HG02798 (cell line): ENCODE results near the gene PERM1.
"Not testable (repeated sequence)": the region's sequence is repeated elsewhere in the genome, so short reads cannot be mapped to it uniquely, and the experiment has no call there.

Source experiments
- ATAC-seq: cut with Tn5 transposase; IDR thresholded peaks from one replicate; pipeline ENCODE4 v1.9.1; 2021; ENCODE audit warnings: mild to moderate bottlenecking; ENCODE audit not compliant: unreplicated experiment, poor library complexity

Gene PERM1

DNA sequence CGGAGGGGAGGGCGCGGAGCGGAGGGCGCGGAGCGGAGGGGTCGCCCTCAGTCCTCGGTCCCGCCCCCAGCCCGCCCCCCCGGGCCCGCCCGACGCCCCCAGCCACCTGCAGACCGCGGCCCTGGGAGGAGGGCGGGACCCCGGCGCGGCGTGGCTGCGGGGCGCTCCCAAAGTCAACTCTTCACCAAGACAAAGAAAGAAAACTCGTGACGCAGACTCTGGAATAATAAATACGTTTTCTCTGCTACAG, 16.8 kb upstream of the PERM1 start:
- no peak for ATAC-seq

DNA sequence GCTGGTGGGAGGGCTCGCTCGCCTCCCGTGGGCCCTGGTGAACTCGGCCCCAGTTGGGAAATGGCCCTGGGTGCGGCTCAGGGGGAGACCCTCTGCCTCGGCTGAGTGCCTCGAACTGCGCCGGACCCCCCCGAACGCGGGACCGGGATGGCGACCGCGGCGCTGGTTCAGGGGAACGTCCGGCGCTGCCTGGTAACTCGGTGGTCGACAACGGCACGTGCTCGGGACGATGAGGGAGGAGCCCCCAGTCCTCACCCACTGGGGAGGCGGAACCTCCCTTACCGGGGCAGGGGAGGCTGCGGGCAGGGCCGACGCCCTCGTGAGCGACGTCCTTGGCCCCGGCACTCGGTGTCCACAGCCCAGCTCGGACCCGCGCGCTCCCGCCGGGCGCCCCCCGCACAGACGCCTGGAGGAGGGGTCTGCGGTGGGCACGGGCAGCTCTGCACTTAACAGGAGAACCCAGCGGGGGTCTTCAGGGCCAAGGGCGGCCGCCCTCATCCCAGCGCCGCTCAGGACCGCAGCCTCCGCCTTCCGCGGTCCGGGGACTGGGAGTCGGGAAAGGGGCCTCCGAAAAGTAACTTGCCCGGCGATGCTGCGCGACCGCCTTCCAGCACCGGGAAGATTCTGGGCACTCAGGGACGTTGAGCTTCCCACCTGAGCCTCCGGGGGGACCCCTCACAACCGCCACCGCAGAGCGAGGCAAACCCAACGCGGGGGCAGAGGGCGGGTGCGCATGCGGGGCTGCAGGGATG, 16.3 kb upstream of the PERM1 start:
- ATAC-seq: no peak

- no peak for ATAC-seq
Observed at GRCh38 chr1:997713-997992, 15.8 kb upstream of the PERM1 start.

- ATAC-seq: no peak
Observed at GRCh38 chr1:996851-997712, 15.2 kb upstream of the PERM1 start.

GRCh38 chr1:995665-996633, 14.1 kb upstream of the PERM1 start:
- ATAC-seq: no peak

DNA sequence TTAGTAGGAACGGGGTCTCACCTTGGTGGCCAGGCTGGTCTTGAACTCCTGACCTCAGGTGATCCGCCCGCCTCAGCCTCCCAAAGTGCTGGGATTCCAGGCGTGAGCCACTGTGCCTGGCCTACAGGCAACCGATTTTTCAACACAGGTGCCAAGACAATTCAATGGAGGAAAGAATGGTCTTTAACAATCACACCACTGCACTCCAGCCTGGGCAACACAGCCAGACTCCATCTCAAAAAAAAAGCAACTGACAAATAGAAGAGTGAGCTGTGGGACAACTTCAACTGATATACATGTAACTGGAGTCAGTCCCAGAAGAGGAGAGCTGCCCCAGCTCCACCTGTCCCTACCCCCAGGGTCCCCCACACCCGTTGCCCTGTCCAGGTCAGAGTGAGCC, 12.7 kb upstream of the PERM1 start:
- ATAC-seq: not testable (repeated sequence)

DNA sequence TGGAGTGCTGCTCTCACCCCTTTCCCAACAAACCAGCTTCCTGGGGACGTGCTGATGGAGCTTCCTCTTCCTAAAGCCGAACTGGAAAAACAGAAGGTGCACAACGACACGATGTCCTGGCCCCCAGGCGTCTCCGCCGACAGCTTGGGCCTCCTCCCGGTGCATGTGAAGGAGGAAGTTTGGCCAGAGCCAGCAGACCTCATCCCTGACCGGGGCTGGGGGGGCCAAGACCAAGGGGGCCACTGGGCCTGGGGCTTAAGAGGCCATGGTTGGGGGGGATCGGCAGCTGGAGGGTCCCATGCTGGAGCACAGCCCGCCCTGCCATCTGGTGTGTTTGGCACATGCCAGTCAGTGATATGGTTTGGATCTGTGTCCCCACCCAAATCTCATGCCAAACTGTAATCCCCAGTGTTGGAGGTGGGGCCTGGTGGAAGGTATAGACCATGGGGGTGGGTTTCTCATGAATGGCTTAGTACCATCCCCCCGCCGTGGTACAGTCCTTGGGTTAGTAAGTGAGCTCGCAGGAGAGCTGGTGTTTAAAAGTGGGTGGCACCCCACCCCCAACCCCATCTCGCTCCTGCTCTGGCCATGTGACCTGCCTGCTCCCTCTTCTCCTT, 11.6 kb upstream of the PERM1 start:
- ATAC-seq: no peak

DNA sequence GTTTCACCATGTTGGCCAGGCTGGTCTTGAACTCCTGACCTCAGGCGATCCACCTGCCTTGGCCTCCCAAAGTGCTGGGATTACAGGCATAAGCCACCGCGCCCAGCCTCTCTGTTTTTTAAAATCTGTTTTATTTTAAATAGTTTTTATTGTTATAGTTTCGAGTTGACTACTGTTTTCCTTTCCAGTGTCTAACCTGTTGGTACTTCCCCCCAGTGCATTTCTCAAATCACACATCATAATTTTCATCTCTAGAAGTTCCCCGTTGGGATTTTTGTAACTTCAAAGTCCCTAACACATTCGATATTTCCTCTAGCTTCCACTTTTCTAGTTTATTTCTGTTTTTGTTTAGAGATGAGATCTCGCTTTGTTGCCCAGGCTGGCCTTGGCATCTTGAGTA, 10.5 kb upstream of the PERM1 start:
- ATAC-seq: no peak

DNA sequence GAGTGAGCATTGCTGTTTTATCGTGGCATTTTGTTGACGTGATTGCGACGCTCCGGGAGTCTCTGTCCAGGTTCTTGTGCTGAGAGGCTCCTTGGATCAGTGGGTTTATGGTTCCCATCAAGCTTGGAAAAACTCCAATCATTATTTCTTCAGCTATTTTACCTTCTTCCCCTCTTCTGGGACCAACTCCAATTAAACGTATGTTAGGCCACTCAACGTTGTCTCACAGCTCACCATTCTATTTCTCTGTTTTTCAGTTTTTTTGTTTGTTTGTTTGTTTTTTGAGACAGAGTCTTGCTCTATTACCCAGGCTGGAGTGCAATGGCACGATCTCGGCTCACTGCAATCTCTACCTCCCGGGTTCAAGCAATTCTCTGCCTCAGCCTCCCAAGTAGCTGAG, 10.0 kb upstream of the PERM1 start:
- no peak for ATAC-seq

- not testable (repeated sequence) for ATAC-seq
Observed at GRCh38 chr1:991275-991674, 9.4 kb upstream of the PERM1 start.

DNA sequence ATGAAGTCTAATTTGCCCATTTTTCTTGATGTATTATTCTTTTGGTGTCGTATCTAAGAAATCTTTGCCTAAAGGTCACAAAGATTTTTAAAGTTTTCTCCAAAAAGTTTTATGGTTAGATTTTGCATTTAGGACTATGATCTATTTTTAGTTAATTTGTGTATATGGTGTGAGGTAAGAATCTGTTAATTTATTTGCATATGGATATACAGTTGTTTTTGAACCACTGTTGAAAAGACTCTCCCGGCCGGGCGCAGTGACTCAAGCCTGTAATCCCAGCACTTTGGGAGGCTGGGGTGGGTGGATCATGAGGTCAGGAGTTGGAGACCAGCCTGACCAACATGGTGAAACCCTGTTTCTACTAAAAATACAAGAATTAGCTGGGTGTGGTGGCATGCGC, 6.2 kb upstream of the PERM1 start:
- not testable (repeated sequence) for ATAC-seq

GRCh38 chr1:985126-985525, 3.2 kb upstream of the PERM1 start:
- no peak for ATAC-seq

GRCh38 chr1:984476-984814, 2.6 kb upstream of the PERM1 start:
- no peak for ATAC-seq

DNA sequence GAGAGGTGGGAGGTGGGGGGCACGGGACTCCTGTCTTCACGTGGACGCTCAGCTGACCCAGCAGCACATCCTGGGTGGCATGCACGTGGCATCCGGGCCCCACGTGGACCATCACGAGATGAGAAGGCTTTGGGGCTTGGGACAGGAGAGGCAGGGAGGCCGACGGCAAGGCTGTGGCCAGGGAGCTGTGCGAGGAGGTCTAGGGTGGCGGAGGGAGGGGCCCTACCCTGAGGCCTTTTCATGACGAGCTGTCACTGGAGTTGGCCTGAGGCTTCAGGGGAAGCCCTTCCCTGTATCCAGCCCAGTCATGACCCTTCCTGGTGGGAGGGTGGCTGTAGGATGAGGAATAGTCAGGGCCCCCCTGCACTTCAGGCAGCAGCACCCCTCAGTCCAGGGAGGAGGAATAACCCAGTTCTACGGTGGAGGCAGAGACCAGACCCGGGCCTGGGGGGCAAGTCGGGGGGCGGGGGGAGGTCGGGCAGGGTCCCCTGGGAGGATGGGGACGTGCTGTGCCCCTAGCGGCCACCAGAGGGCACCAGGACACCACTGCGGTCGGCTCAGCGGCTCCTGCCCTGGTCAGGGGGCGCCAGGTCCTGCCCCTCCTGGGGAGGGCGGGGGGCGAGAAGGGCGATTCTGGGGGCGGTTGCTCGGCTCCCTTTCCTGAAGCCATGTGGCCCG, 2.0 kb upstream of the PERM1 start:
- ATAC-seq: peak; percentile 53

- no peak for ATAC-seq
Observed at GRCh38 chr1:982765-983436, 1.0 kb upstream of the PERM1 start.

DNA sequence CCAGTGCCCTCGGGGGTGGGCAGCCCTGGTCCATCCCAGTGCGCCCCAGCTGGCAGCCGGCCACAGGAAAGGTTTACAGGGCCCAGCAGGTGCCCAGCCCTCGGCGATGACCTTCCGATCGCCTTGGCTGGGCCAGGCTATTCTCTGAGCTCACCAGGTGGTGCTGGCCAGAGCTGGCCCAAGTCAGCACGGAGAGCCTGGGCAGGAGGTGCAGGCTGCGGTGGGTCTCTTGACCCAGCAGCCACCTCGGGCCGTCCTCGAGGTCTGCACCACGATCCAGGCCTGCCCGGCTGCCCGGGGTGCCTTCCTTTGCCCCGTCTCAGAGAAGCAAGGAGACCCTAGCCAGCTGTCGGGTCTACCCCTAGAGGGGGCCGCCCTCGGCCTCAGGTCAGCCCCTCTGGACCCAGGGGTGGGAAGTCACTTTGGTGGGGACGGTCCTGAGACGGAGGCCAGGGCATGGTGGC, 370 bp downstream of the PERM1 start:
- ATAC-seq: no peak

DNA sequence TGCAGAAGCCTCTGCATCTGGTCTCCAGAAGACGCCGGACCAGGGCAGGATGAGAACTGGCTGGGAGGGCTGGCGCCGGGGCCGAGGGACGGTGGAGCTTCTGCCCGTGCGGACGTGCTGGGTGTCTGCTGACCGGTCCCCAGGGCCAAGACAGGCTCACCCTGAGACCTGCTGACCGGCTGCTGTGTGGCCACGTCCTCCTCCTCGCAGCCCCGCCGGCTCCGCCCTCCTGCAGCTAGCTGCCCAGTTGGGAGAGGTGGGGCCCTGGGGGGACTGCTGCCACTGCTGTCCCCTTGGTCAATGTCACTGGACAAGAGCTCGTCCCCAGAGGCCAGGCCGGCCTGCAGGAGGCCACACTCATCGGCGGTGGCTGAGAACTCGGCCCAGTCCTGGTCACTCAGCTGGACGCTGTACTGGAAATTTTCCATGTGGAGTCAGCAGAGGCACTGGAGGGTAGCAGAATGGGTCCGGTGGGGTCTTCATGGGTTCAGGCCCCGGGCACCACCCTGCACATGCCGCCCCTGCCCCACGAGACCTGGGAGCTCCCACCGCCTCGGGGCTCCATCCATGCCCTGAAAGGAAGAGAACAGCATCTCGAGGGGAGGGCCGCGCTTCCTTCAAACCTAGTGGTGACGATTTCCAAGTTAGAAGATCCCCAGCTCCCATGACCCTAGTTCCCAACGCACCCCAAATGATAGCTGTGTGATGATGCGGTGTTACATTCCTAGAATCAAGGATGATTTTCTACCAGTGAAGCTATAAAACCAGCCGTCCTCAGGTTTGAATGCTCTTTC, 1.1 kb downstream of the PERM1 start:
- no peak for ATAC-seq

DNA sequence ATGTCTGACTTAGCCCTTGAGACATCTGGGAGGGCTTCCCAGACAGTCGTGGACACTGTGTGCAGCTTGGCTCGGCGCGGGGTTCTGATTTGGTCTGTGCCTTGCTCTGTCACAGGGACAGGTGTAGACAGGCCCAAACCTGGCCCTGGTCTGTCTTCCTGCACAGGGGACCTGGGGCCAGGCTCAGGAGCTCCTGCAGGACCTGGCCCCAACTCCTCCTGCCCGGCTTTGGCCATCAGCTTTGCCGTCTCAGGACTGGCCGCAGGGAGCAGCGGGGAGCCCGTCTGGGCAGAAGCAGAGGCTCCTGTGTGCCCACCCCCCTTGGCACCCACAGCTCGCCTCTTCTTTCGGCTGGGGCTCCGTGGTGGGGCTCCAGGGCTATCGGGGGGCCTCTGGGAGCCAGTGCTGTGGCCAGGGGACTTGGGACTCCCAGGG, 1.7 kb downstream of the PERM1 start:
- no peak for ATAC-seq

- ATAC-seq: no peak
Observed at GRCh38 chr1:979744-980072, 2.2 kb downstream of the PERM1 start.
